Mucosa of descending colon (tissue), 3 donors: ENCODE data around the gene IL26. TPM values are rescaled to one million over a fixed set of nuclear protein-coding genes. Genes with fewer than 3 reads are reported as not detected.

Experiments
- ATAC-seq: fragments of 200-7000 bp; cut with Tn5 transposase; one replicate; pipeline ENCODE4 v1.9.1; 2020; ENCODE audit warnings: mild to moderate bottlenecking, moderate library complexity
- DNase-seq, 3 donors: peaks; one replicate each; pipeline ENCODE4 v3.0.0-alpha.2; 2020
- H3K36me3 ChIP-seq: fragments of 200-600 bp; one replicate; pipeline ENCODE4 v1.8.0; 2021; ENCODE audit warnings: low read depth, mild to moderate bottlenecking
- H3K4me1 ChIP-seq: fragments of 200-600 bp; one replicate; pipeline ENCODE4 v1.8.0; 2021; ENCODE audit warnings: low read depth, mild to moderate bottlenecking
- H3K4me3 ChIP-seq: fragments of 200-600 bp; one replicate; pipeline ENCODE4 v1.8.0; 2021; ENCODE audit warnings: mild to moderate bottlenecking
- H3K9me3 ChIP-seq: fragments of 200-600 bp; one replicate; pipeline ENCODE4 v1.8.0; 2021; ENCODE audit warnings: mild to moderate bottlenecking
- CTCF ChIP-seq: fragments of 200-600 bp; IDR thresholded peaks from one replicate; pipeline ENCODE4 v1.8.0; 2022; ENCODE audit warnings: antibody characterized with exemption, mild to moderate bottlenecking
- intact Hi-C, 2 donors: fragments of 100-400 bp; cut with DNase I in 1 of 2; cut with micrococcal nuclease in 1 of 2; formaldehyde crosslinking; loops; one replicate each; pipeline versions ENCODE4 v1.11.0 to v1.11.1; 2022; cut with DNase I, micrococcal nuclease
- total RNA-seq, 3 donors: library from RNA; stranded (reverse); fragmentation: NEBNext Ultra II Directional in 2 of 3; extraction: Animal tissue kit (Norgen Biotek cat#: 25700) in 2 of 3; gene quantifications; one replicate each; pipeline versions ENCODE4 v1.2.1 to v1.2.4, GENCODE V29; 2021 to 2023
- donor health status: DM: no; HTN: no; CAD: no; lungs with moderate emphysema.
- donor health status: DM: no; HTN: no; CAD: no.
- donor health status: DM: no; HTN: yes; CAD: no.

Gene IL26
- total RNA-seq, 3 donors from 2014 or later, result not detected

GRCh38 chr12:68268967-68269366 lies 43.4 kb upstream of the IL26 start:
- DNase-seq (no peak), ATAC-seq (no peak)
- no peak for TF ChIP-seq CTCF
- no peaks in the 10 kb centered on the region for H3K36me3 ChIP-seq
- no peaks in the 10 kb centered on the region for H3K4me1 ChIP-seq
- intact Hi-C loops, result no loop called here
- H3K4me3 ChIP-seq, result no peak overlapping the region
- H3K9me3 ChIP-seq, result no peaks in the 10 kb centered on the region

GRCh38 chr12:68267892-68268396 lies 42.3 kb upstream of the IL26 start:
- Histone ChIP-seq H3K36me3 (no peaks in the 10 kb centered on the region), H3K4me3 (no peak overlapping the region), H3K4me1 (no peaks in the 10 kb centered on the region), H3K9me3 (no peaks in the 10 kb centered on the region)
- no peak for ATAC-seq
- TF ChIP-seq CTCF, result no peak
- no peak for DNase-seq
- intact Hi-C loops, result no loop called here

- H3K36me3 ChIP-seq, result no peaks in the 10 kb centered on the region
- intact Hi-C loops, result no loop called here
- DNase-seq (no peak), ATAC-seq (no peak)
- H3K4me3 ChIP-seq, result no peak overlapping the region
- no peaks in the 10 kb centered on the region for H3K4me1 ChIP-seq
- no peak for TF ChIP-seq CTCF
- H3K9me3 ChIP-seq, result no peaks in the 10 kb centered on the region
Measured at GRCh38 chr12:68264857-68265256, 39.2 kb upstream of the IL26 start.

- Histone ChIP-seq H3K36me3 (no peaks in the 10 kb centered on the region), H3K4me3 (no peak overlapping the region), H3K4me1 (no peaks in the 10 kb centered on the region), H3K9me3 (no peaks in the 10 kb centered on the region)
- ATAC-seq (no peak), DNase-seq (no peak)
- intact Hi-C loops, result no loop called here
- TF ChIP-seq CTCF, result no peak
Measured at GRCh38 chr12:68264158-68264855, 38.7 kb upstream of the IL26 start.

GRCh38 chr12:68263366-68263765 lies 37.8 kb upstream of the IL26 start:
- no peak for ATAC-seq
- Histone ChIP-seq H3K36me3 (no peaks in the 10 kb centered on the region), H3K4me3 (no peak overlapping the region), H3K4me1 (no peaks in the 10 kb centered on the region), H3K9me3 (no peaks in the 10 kb centered on the region)
- intact Hi-C loops, result no loop called here
- DNase-seq, result no peak
- TF ChIP-seq CTCF, result no peak

GRCh38 chr12:68261896-68262295 lies 36.3 kb upstream of the IL26 start:
- intact Hi-C loops, result no loop called here
- Histone ChIP-seq H3K9me3 (no peaks in the 10 kb centered on the region), H3K4me1 (no peaks in the 10 kb centered on the region), H3K4me3 (no peak overlapping the region), H3K36me3 (no peaks in the 10 kb centered on the region)
- DNase-seq (no peak), ATAC-seq (no peak)
- TF ChIP-seq CTCF, result no peak
